GM13976 (cell line): Measurements from ENCODE around the gene TSPO.

Source experiments
- DNase-seq: peaks from one replicate; pipeline ENCODE4 v3.0.0; 2012; ENCODE audit warnings: low spot score
- CTCF ChIP-seq: IDR thresholded peaks from 2 replicates; pipeline ENCODE4 v1.5.1; 2012; ENCODE audit warnings: borderline replicate concordance, mild to moderate bottlenecking; ENCODE audit not compliant: insufficient read depth; ENCODE audit errors: extremely low read depth, missing control alignments, control extremely low read depth
- in situ Hi-C: fragments of 300-500 bp; cut with MboI; formaldehyde crosslinking; loops from one replicate; pipeline ENCODE4 v1.12.0; 2022; ENCODE audit warnings: low sequenced_read_pairs, mixed read lengths, inconsistent platforms; ENCODE audit not compliant: unreplicated experiment

The TSPO gene

GRCh38 chr22:43131773-43132501 lies 19.4 kb upstream of the TSPO start:
- TF ChIP-seq CTCF = no peak
- in situ Hi-C loops = no loop called here
- DNase-seq = no peak

GRCh38 chr22:43133401-43133800 lies 18.0 kb upstream of the TSPO start:
- no peak for DNase-seq
- in situ Hi-C loops = no loop called here
- no peak for TF ChIP-seq CTCF

GRCh38 chr22:43134553-43134952 lies 16.8 kb upstream of the TSPO start:
- in situ Hi-C loops = no loop called here
- DNase-seq = no peak
- TF ChIP-seq CTCF = no peak

- in situ Hi-C loops = no loop called here
Measured at GRCh38 chr22:43135565-43135964, 15.8 kb upstream of the TSPO start.

GRCh38 chr22:43136255-43136654 lies 15.1 kb upstream of the TSPO start:
- peak; percentile 68 for TF ChIP-seq CTCF
- DNase-seq = peak; percentile 83
- in situ Hi-C loops = no loop called here

More at GRCh38 chr22:43135565-43135964, 15.8 kb upstream of the TSPO start:
- no peak for TF ChIP-seq CTCF
- no peak for DNase-seq

- no peak for TF ChIP-seq CTCF
- DNase-seq = no peak
- in situ Hi-C loops = no loop called here
Measured at GRCh38 chr22:43136801-43137200, 14.6 kb upstream of the TSPO start.
